ENCODE measurements around the gene TGFBR2. TPM values are rescaled to one million over a fixed set of nuclear protein-coding genes. Genes with fewer than 3 reads are reported as not detected.

Gene TGFBR2
- total and polyA plus RNA-seq, 2 experiments from 2014 or later = 4.7 to 13.0 TPM

GRCh38 chr3:30608598-30608947 lies 2.2 kb downstream of the TGFBR2 start (continued):
- TF ChIP-seq CTCF (conservative IDR thresholded peaks at IDR 0.05; ENCODE audit: low read depth in 2 of 2) (no peak), JUNB (IDR thresholded peaks at IDR 0.05; ENCODE audit: unreplicated experiment) (no peak), EZH2 (IDR thresholded peaks at IDR 0.05; ENCODE audit: low read depth, unreplicated experiment) (no peak), STAT1 (IDR thresholded peaks at IDR 0.05; ENCODE audit: unreplicated experiment) (no peak)

GRCh38 chr3:30609930-30610701 lies 3.7 kb downstream of the TGFBR2 start:
- H3K4me2 ChIP-seq = no peak overlapping the region
- no peaks in the 10 kb centered on the region for H3K9me3 Mint-ChIP-seq
- H3K27me3 Mint-ChIP-seq (ENCODE audit: insufficient read depth, low read depth, poor library complexity) = peaks cover 8% of the 10 kb centered on the region
- no peaks in the 10 kb centered on the region for H3K36me3 ChIP-seq (ENCODE audit: insufficient read depth)
- peaks cover 5% of the 10 kb centered on the region for H4K20me1 ChIP-seq (replicated peaks; ENCODE audit: insufficient read depth)
- no peak overlapping the region for H3K4me3 ChIP-seq
- no peak overlapping the region for H2AFZ ChIP-seq
- no peaks in the 10 kb centered on the region for H3K9me2 ChIP-seq (ENCODE audit: insufficient read depth)
- no peaks in the 10 kb centered on the region for H3K36me3 Mint-ChIP-seq (ENCODE audit: low read depth)
- peaks cover 79% of the 10 kb centered on the region for H3K79me2 ChIP-seq (replicated peaks; ENCODE audit: insufficient read depth)
- no peak overlapping the region for H3K27ac Mint-ChIP-seq
- H3F3A ChIP-seq (replicated peaks; ENCODE audit: low read depth) = no peaks in the 10 kb centered on the region
- peaks cover 46% of the 10 kb centered on the region for H3K4me1 Mint-ChIP-seq
- H3K27me3 ChIP-seq (ENCODE audit: insufficient read depth) = no peaks in the 10 kb centered on the region; the same call in 1 of the 2 replicates
- H3K4me1 ChIP-seq (ENCODE audit: insufficient read depth) = peaks cover 41% of the 10 kb centered on the region
- no peak overlapping the region for H3K4me3 Mint-ChIP-seq
- no peak for ATAC-seq
- no peak overlapping the region for H3K27ac ChIP-seq (ENCODE audit: low read depth)
- no peak for DNase-seq (ENCODE audit: low spot score)
- TF ChIP-seq EZH2phosphoT487 (IDR thresholded peaks at IDR 0.05; ENCODE audit: unreplicated experiment) (no peak), STAT1 (IDR thresholded peaks at IDR 0.05; ENCODE audit: unreplicated experiment) (no peak), NANOG (IDR thresholded peaks at IDR 0.05; ENCODE audit: borderline replicate concordance) (no peak), ZNF114 (CRISPR knock-in tag; IDR thresholded peaks at IDR 0.05) (no peak), ZNF331 (CRISPR knock-in tag; IDR thresholded peaks at IDR 0.05; ENCODE audit: low read depth) (no peak), CREB1 (CRISPR knock-in tag; IDR thresholded peaks at IDR 0.05; ENCODE audit: low read depth) (no peak), JUNB (IDR thresholded peaks at IDR 0.05; ENCODE audit: unreplicated experiment) (no peak), CTCF (conservative IDR thresholded peaks at IDR 0.05; ENCODE audit: low read depth in 2 of 2) (no peak), EZH2 (IDR thresholded peaks at IDR 0.05; ENCODE audit: low read depth, unreplicated experiment) (no peak), REST (IDR thresholded peaks at IDR 0.05; ENCODE audit: unreplicated experiment) (no peak), POLR2AphosphoS5 (IDR thresholded peaks at IDR 0.05; ENCODE audit: low read depth) (no peak)
- TF ChIP-seq, protein P1, sequence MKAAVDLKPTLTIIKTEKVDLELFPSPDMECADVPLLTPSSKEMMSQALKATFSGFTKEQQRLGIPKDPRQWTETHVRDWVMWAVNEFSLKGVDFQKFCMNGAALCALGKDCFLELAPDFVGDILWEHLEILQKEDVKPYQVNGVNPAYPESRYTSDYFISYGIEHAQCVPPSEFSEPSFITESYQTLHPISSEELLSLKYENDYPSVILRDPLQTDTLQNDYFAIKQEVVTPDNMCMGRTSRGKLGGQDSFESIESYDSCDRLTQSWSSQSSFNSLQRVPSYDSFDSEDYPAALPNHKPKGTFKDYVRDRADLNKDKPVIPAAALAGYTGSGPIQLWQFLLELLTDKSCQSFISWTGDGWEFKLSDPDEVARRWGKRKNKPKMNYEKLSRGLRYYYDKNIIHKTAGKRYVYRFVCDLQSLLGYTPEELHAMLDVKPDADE (IDR thresholded peaks at IDR 0.05) = no peak

Data from GM23338 (cell line).